Myocyte (in vitro differentiated cells): ENCODE measurements around the gene GSTM1. TPM values are rescaled to one million over a fixed set of nuclear protein-coding genes. Genes with fewer than 3 reads are reported as not detected.

Experiments used
- DNase-seq: peaks from one replicate; pipeline ENCODE4 v3.0.0-alpha.2; 2012; ENCODE audit warnings: low read depth
- polyA plus RNA-seq: library from polyadenylated mRNA; unstranded; fragments of >200 nt; gene quantifications from one replicate; pipeline ENCODE4 v1.2.1, GENCODE V29; 2012; ENCODE audit warnings: missing spikeins
- total RNA-seq: library from RNA; depleted of rRNA; stranded (reverse); fragments of >200 nt; gene quantifications from 2 replicates; pipeline ENCODE4 v1.2.3, GENCODE V29; 2014

The GSTM1 gene
- total RNA-seq = 0.48 and 0.83 TPM in 2 replicates
- 1.0 TPM for polyA plus RNA-seq

- peak; percentile 5 for DNase-seq
These were observed at the start of gene GSTM1 for GRCh38 chr1:109687641-109688499. Gene GSTM1, plus strand, starts transcription at chr1:109687817. Its CDS starts 57 bp downstream, at chr1:109687874.

GRCh38 chr1:109639063-109639840, 48.4 kb upstream of the GSTM1 start:
- DNase-seq = no peak

- no peak for DNase-seq
These were observed 47.8 kb upstream of the GSTM1 start for GRCh38 chr1:109639841-109640184.

- peak; percentile 78 for DNase-seq
These were observed 47.2 kb upstream of the GSTM1 start for GRCh38 chr1:109640285-109640865.

- no peak for DNase-seq
These were observed 46.4 kb upstream of the GSTM1 start for GRCh38 chr1:109641078-109641740.

- no peak for DNase-seq
These were observed 45.8 kb upstream of the GSTM1 start for GRCh38 chr1:109641861-109642260.

- DNase-seq = no peak
These were observed 45.0 kb upstream of the GSTM1 start for GRCh38 chr1:109642626-109643025.

GRCh38 chr1:109643385-109644230, 44.0 kb upstream of the GSTM1 start:
- peak; percentile 73 for DNase-seq

- DNase-seq = no peak
These were observed 42.9 kb upstream of the GSTM1 start for GRCh38 chr1:109644670-109645069.

GRCh38 chr1:109649491-109649914, 38.1 kb upstream of the GSTM1 start:
- DNase-seq = peak; percentile 63

GRCh38 chr1:109650609-109651008, 37.0 kb upstream of the GSTM1 start:
- no peak for DNase-seq

GRCh38 chr1:109652402-109652801, 35.2 kb upstream of the GSTM1 start:
- DNase-seq = no peak

GRCh38 chr1:109653306-109653705, 34.3 kb upstream of the GSTM1 start:
- no peak for DNase-seq

GRCh38 chr1:109654519-109654918, 33.1 kb upstream of the GSTM1 start:
- DNase-seq = no peak

GRCh38 chr1:109655615-109656519, 31.8 kb upstream of the GSTM1 start, which contains the start of gene GSTM4:
Gene GSTM4, plus strand, starts transcription at chr1:109656099. Its CDS starts 291 bp downstream, at chr1:109656390.
- DNase-seq = peak; percentile 80

- no peak for DNase-seq
These were observed 30.2 kb upstream of the GSTM1 start for GRCh38 chr1:109657395-109657794.

- DNase-seq = no peak
These were observed 29.6 kb upstream of the GSTM1 start for GRCh38 chr1:109657970-109658369.

- DNase-seq = peak; percentile 40
These were observed 29.0 kb upstream of the GSTM1 start for GRCh38 chr1:109658533-109659042.

- DNase-seq = no peak
These were observed 28.5 kb upstream of the GSTM1 start for GRCh38 chr1:109659145-109659544.
